Vagina (tissue), 2 donors: ENCODE measurements around the gene PSMC1. TPM values are rescaled to one million over a fixed set of nuclear protein-coding genes. Genes with fewer than 3 reads are reported as not detected.

Experiments used
- DNase-seq, 2 donors: peaks; one replicate each; pipeline ENCODE4 v3.0.0-alpha.2; 2017; ENCODE audit errors: extremely low spot score in 2 of 2
- H3K27ac ChIP-seq: fragments of 200-600 bp; sonication (generic); one replicate; pipeline ENCODE4 v1.5.1; 2019
- H3K27me3 ChIP-seq: fragments of 200-600 bp; sonication (generic); one replicate; pipeline ENCODE4 v1.5.1; 2019
- H3K36me3 ChIP-seq, 2 donors: fragments of 200-600 bp; sonication (generic); one replicate each; pipeline ENCODE4 v1.5.1; 2017 to 2019
- H3K4me1 ChIP-seq: fragments of 200-600 bp; sonication (generic); one replicate; pipeline ENCODE4 v1.5.1; 2019
- H3K4me3 ChIP-seq, 2 donors: fragments of 200-600 bp; sonication (generic); 1 replicate in 1 of 2; 2 replicates in 1 of 2; pipeline ENCODE4 v1.5.1; 2016 to 2019
- H3K9me3 ChIP-seq: fragments of 200-600 bp; sonication (generic); one replicate; pipeline ENCODE4 v1.5.1; 2019
- POLR2A ChIP-seq, 2 donors: fragments of 450-650 bp; IDR thresholded peaks; one replicate each; pipeline ENCODE4 v1.6.1; 2017; ENCODE audit warnings: antibody characterized with exemption in 2 of 2, mild to moderate bottlenecking in 2 of 2, moderate library complexity in 2 of 2
- POLR2AphosphoS5 ChIP-seq, 2 donors: sonication (generic); formaldehyde crosslinking; IDR thresholded peaks; one replicate each; pipeline ENCODE4 v1.9.0; 2017; ENCODE audit warnings: antibody characterized with exemption in 2 of 2, mild to moderate bottlenecking in 2 of 2, low read depth in 1 of 2; ENCODE audit not compliant: insufficient read depth in 1 of 2
- intact Hi-C: fragments of 100-400 bp; cut with DNase I; formaldehyde crosslinking; loops from one replicate; pipeline ENCODE4 v1.15.1; 2023
- total RNA-seq: library from RNA; depleted of rRNA; stranded (reverse); fragments of >200 nt; gene quantifications from one replicate; pipeline ENCODE4 v1.2.3, GENCODE V29; 2016
- TF ChIP-seq, protein P1 (sequence below), 3 experiments: fragments of 450-650 bp in 2 of 3; fragments of 200-600 bp in 1 of 3; sonication (generic) in 1 of 3; IDR thresholded peaks; one replicate each; pipeline ENCODE4 v1.5.1; 2017 to 2019; ENCODE audit warnings: antibody characterized with exemption in 3 of 3, mild to moderate bottlenecking in 2 of 3, moderate library complexity in 2 of 3

The PSMC1 gene
- total RNA-seq, 1 donor from 2014 or later = 32.7 TPM

DNA sequence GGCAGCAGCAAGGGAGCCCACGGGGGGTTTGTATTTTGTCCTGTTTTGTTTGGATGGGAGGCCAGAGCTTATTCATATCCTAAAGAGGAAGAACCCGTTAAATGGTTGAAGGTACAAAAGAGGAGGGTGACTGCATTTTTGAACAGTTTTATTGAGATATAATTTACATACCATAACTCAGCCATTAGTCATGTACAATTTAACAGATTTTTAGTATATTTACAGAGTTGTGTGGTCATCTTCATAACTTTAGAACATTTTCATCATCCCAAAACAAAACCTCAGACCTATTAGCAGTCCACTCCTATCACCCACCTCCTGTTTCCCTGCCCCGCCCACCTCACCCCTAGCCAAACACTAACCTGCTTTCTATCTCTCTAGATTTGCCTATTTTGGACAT lies 62.8 kb downstream of the PSMC1 start:
- TF ChIP-seq POLR2A (IDR thresholded peaks at IDR 0.05) = no peak
- TF ChIP-seq, protein P1, sequence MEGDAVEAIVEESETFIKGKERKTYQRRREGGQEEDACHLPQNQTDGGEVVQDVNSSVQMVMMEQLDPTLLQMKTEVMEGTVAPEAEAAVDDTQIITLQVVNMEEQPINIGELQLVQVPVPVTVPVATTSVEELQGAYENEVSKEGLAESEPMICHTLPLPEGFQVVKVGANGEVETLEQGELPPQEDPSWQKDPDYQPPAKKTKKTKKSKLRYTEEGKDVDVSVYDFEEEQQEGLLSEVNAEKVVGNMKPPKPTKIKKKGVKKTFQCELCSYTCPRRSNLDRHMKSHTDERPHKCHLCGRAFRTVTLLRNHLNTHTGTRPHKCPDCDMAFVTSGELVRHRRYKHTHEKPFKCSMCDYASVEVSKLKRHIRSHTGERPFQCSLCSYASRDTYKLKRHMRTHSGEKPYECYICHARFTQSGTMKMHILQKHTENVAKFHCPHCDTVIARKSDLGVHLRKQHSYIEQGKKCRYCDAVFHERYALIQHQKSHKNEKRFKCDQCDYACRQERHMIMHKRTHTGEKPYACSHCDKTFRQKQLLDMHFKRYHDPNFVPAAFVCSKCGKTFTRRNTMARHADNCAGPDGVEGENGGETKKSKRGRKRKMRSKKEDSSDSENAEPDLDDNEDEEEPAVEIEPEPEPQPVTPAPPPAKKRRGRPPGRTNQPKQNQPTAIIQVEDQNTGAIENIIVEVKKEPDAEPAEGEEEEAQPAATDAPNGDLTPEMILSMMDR (IDR thresholded peaks at IDR 0.05) = no peak
- TF ChIP-seq POLR2AphosphoS5 (IDR thresholded peaks at IDR 0.05; ENCODE audit: insufficient read depth in 1 of 2, low read depth in 1 of 2) = no peak
- Histone ChIP-seq H3K4me1 (no peaks in the 10 kb centered on the region), H3K27ac (no peak overlapping the region), H3K36me3 (peaks cover 0 to 29% of the 10 kb centered on the region in 2 donors), H3K9me3 (no peaks in the 10 kb centered on the region), H3K27me3 (no peaks in the 10 kb centered on the region), H3K4me3 (no peak overlapping the region)
- intact Hi-C loops = no loop called here
- no peak for DNase-seq

DNA sequence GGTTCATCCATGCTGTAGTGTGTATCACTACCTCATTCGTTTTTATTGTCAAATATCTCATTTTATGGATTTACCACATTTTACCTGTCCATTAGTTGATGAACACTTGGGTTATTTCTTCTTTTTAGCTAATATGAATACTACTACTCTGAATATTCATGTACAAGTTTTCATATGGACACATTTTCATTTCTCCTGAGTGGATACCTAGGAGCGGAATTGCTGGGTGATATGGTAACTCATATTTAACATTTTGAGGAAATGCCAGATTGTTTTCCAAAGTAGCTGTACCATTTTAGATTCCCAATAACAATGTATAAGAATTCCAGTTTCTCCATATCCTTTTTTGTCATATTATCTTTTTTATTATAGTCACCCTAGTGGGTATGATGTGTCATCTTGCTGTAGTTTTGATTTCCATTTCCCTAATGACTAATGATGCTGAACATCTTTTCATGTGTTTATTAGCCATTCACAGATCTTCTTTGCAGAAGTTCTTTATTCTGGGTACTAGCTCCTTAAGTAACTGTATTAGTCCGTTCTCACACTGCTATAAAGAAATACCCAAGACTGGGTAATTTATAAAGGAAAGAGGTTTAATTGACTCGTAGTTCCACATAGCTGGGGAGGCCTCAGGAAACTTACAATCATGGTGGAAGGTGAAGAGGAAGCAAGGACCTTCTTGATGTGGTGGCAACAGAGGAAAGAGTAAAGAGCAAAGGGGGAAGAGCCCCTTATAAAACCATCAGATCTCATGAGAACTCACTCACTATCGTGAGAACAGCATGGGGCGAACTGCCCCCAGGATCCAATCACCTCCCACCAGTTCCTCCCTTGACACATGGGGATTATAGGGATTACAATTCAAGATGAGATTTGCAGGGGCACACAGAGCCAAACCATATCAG lies 63.5 kb downstream of the PSMC1 start:
- TF ChIP-seq POLR2AphosphoS5 (IDR thresholded peaks at IDR 0.05; ENCODE audit: insufficient read depth in 1 of 2, low read depth in 1 of 2) (no peak), POLR2A (IDR thresholded peaks at IDR 0.05) (no peak)
- TF ChIP-seq, protein P1 (IDR thresholded peaks at IDR 0.05) = no peak
- no peaks in the 10 kb centered on the region for H3K4me1 ChIP-seq
- no peak overlapping the region for H3K4me3 ChIP-seq
- no peaks in the 10 kb centered on the region for H3K9me3 ChIP-seq
- no peak for DNase-seq
- no peaks in the 10 kb centered on the region for H3K27me3 ChIP-seq
- peaks cover 0 to 24% of the 10 kb centered on the region in 2 donors for H3K36me3 ChIP-seq
- no peak overlapping the region for H3K27ac ChIP-seq
- intact Hi-C loops = no loop called here

DNA sequence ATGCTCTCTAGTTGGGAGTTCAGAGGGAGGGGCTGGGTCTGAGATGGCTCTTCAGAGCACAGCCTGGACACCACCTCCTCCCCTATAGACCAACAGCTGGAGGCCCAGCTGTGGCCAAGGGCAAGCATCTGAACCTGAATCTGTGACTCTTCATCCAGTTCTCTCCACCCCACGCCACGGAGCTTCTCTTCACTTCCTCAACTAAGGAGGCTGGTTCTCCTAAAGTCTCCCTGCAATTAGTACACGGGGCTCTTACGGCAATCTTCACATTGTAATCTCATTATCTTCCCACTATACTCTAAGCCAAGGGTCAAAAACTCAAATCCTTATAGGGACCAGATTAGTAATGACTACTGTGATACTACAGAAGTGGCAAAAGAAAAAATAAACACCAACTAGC lies 65.5 kb downstream of the PSMC1 start:
- intact Hi-C loops = no loop called here
- no peaks in the 10 kb centered on the region for H3K27me3 ChIP-seq
- TF ChIP-seq, protein P1 (IDR thresholded peaks at IDR 0.05) = no peak
- TF ChIP-seq POLR2A (IDR thresholded peaks at IDR 0.05) = no peak
- no peak for TF ChIP-seq POLR2AphosphoS5 (IDR thresholded peaks at IDR 0.05; ENCODE audit: insufficient read depth in 1 of 2, low read depth in 1 of 2)
- H3K27ac ChIP-seq = no peak overlapping the region
- no peaks in the 10 kb centered on the region for H3K9me3 ChIP-seq
- peaks cover 0 to 8% of the 10 kb centered on the region in 2 donors for H3K36me3 ChIP-seq
- no peak overlapping the region for H3K4me3 ChIP-seq
- no peak for DNase-seq
- H3K4me1 ChIP-seq = no peaks in the 10 kb centered on the region

Other genes with a start within 250 kb of the PSMC1 start
- gene KCNK13, start 194.6 kb upstream of the PSMC1 start, total RNA-seq = not detected
- 7.9 TPM for gene NRDE2, start 75.4 kb downstream of the PSMC1 start, total RNA-seq
- 260 TPM for gene CALM1, start 140.5 kb downstream of the PSMC1 start, total RNA-seq